H1 (cell line): ENCODE measurements around the gene UROC1. TPM values are rescaled to one million over a fixed set of nuclear protein-coding genes. Genes with fewer than 3 reads are reported as not detected.

ENCODE experiments used
- SIX5 ChIP-seq: IDR thresholded peaks from 2 replicates; pipeline ENCODE4 v1.6.1; 2011; ENCODE audit warnings: mild to moderate bottlenecking, low read depth, low read length
- polyA plus RNA-seq, 7 experiments: library from polyadenylated mRNA; depleted of rRNA in 3 of 7; stranded (reverse) in 5 of 7; unstranded in 2 of 7; fragments of >200 nt in 5 of 7; fragments of 200-250 nt in 2 of 7; gene quantifications; 1 replicate in 5 of 7; 2 replicates in 1 of 7; 4 replicates in 1 of 7; pipeline versions ENCODE4 v1.2.1 to v1.2.3, GENCODE V29; 2011 to 2013; ENCODE audit warnings: missing spikeins in 2 of 7, mixed read lengths in 2 of 7
- total RNA-seq: library from RNA; stranded (reverse); fragmentation: NEBNext Ultra II Directional; extraction: Animal tissue kit (Norgen Biotek cat#: 25700); gene quantifications from 2 replicates; pipeline ENCODE4 v1.2.1, GENCODE V29; 2021

The UROC1 gene
- total and polyA plus RNA-seq, 2 of the 8 experiments (the other 6 are each of a cell fraction or from before 2014, with no cell fraction given) = 0.03 TPM; not detected in 1

DNA sequence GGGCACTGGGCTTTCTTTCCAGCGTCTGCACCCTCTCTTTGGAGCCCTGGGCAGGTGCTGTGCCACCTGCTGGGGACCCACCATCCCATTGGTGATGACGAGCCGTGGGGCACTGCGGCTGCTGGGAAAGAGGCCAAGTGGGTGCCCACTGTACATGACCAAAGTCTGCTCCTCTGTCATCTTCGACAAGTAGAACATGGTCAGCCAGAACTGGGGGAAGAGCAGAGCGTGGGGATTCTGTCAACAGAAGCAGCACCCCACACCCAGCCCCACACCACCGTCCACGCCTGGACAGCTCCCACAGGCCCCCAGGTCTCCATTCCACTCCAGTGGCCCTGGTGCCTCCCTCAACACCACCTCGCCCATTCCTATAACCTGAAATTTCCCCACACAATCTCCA lies 9.7 kb downstream of the UROC1 start (continued):
- no peak for TF ChIP-seq SIX5
- TF ChIP-seq, all 59 proteins: peak for 0
